CD1c-positive myeloid dendritic cell (primary cell): Measurements from ENCODE around the gene PQBP1.
A peak's percentile ranks its signal among the peaks of the same experiment; 100 is the strongest.

Experiments
- DNase-seq: peaks from one replicate; pipeline ENCODE4 v3.0.0-alpha.2; 2016; ENCODE audit errors: extremely low spot score

Gene PQBP1

GRCh38 chrX:48902135-48902534, 4.4 kb downstream of the PQBP1 start:
- no peak for DNase-seq

- DNase-seq: no peak
Observed at GRCh38 chrX:48902776-48903175, 5.0 kb downstream of the PQBP1 start.

DNA sequence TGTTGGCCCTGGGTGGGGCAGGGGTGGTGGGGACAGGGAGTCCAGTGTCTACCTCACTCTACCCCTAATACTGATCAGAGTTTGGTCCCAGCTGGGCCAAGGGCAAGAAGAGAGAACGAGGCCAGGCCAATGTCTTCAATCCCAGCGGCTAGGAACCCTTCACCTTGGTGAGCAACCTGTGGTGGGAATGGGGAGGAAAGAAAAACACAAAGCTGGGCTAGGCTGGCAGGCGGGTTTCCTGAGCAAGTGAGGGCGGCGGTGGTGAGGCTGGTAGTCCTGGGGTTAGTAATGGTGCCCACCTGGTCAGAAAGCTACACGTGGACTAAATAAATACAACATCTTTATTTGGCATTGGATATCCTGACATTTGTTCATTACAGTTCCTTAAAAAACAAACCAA, 5.6 kb downstream of the PQBP1 start:
- no peak for DNase-seq

DNA sequence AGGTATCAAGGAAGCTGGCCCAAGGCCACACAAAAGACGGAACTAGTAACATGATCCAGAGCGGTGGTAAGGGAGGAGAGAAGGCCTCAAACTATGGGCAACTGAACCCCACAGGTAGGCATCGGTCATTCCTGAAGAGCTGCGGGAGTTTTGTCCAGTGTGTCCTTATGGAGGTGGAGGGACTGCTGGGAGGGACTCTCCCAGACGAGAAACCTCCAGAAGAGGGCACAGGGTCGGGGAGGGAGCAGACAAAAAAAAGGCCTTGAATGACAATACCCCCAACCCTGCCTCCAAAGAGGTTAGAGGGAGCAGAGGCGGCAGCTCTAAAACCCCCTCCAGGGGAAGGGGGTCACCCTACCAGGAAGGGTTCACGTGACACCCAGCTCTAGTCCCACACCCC, 6.5 kb downstream of the PQBP1 start:
- no peak for DNase-seq

DNA sequence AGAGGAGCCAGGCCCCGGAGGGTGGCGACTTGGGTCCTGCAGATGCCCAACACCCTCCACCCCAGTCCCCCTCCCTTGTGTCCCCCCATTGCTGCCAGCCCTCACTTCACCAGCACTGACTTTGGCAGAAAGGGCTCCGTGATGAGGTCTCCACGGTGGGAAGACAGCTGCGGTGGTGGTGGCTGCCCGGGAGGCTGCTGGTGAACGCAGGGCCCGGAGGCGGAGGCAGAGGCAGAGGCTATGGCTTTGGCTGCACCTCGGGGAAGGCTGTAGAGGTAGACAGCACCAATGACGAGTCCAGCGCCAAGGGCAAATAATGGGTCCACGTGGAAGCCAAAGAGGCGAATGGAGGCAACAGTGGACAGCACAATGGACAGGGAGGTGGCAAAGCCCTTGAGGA, 6.9 kb downstream of the PQBP1 start:
- DNase-seq: no peak

GRCh38 chrX:48905090-48905790, 7.5 kb downstream of the PQBP1 start:
- no peak for DNase-seq

- no peak for DNase-seq
Observed at GRCh38 chrX:48908600-48908999, 10.9 kb downstream of the PQBP1 start.

- no peak for DNase-seq
Observed at GRCh38 chrX:48909703-48910294, 12.1 kb downstream of the PQBP1 start.

DNA sequence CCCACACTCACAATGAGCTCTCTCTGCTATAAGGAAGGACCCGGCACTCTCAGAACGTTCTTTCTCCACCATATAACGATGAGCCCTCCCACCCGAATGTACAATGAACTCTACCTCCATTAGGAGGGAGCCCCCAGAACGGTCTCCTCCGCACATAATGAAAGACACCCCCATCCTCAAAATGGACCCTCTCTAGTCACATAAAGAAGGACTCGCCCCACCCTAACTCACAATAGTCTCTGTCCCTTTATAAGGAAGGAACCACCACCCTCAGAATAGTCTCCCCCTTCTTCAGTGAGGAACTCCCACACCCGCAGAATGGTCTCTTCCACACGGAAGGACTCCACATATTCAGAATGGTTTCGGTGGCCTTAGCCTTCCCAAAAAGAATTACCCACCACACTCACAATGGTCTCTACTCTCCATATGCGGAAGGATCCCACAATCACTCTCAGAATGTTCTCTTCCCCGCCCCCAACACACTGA, 13.2 kb downstream of the PQBP1 start:
- DNase-seq: peak; percentile 66

- peak; percentile 83 for DNase-seq
Observed at GRCh38 chrX:48911412-48912182, 13.9 kb downstream of the PQBP1 start, which contains the start of gene SLC35A2. Gene SLC35A2 (minus strand): TSS chrX:48911646. CDS start chrX:48911636, 10 bp downstream.

DNA sequence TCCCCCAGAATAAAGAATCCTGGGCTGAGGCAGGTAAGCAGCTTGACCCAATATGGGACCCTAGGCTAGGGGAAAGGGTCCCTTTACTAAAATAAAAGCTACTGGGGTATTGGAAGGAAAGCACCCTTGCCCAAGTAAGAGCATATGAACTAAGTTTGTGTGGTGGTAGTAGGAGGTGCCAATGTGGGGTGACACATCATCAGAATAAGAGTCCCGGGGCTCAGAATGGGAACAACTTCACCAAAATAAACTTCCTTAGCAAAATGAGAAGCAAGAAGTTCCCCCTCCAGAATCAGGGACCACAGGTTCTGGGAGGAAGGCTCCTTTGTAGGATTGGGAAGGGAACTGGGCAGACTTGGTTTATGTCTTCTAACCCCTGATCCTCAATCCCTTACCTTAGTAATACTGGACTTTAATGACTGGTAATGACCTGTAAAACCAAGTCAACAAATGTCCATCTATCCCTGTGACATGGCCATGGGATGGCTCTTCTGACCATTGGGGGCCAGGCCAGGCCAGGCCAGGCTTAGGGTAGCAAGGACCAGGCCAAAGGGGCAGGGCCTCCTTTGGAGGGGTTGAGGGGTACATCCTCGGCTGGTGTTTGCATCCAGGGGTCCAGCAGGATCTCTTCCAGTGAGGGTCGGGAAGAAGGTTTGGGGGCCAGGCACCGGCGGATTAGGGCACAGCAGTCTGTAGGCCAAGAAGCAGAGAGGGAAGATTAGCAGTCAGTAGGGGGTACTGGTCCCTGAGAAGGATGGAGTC, 16.1 kb downstream of the PQBP1 start:
- peak; percentile 51 for DNase-seq

GRCh38 chrX:48914593-48915493, 17.1 kb downstream of the PQBP1 start:
- DNase-seq: no peak

DNA sequence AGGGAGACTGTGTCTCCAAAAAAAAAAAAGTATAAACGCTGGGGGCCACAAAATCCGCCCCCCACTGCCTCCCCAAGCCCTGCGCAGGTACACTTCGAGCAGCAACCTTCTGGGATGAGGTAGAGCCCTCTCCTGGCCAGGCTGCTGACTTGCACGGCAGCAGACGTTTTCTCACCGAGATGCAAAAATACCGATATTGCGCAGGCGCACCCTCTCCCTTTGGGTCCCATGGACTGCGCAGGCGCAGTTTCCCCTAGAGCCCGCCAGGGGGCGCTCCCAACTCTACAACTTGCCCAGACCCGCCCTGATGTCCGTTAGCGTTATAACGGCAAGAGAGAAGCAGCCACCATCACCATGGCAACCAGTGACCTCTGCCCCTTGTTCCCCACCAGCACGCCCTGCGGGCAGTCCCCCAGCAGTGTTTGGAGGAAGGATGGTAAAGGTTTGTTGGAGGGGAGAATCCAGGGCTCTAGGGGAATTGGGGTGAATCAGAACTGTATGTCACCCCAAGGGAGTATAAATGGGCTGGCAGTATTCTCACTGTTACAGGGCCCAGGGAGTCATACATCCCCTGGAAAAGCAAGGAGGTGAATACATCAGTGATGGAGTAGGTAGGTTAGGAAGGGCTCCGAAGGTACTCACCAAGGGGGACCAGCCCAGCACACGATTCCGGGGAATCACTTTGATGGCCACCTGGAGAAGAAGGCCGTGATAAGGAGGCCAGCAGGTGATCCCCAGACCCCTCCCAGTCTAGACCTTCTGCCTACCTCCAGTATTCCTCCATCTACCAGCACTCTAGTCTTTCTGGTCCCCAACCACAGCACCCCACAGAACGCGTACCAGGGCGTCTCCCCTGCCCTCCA, 19.6 kb downstream of the PQBP1 start:
- peak; percentile 94 for DNase-seq

- no peak for DNase-seq
Observed at GRCh38 chrX:48918301-48918642, 20.5 kb downstream of the PQBP1 start.

GRCh38 chrX:48918643-48919340, 21.1 kb downstream of the PQBP1 start, which contains the start of gene PIM2:
Gene PIM2 (minus strand): TSS chrX:48919024. CDS start chrX:48918834, 190 bp downstream.
- DNase-seq: peak; percentile 93

GRCh38 chrX:48919360-48919841, 21.7 kb downstream of the PQBP1 start:
- no peak for DNase-seq

- DNase-seq: no peak
Observed at GRCh38 chrX:48919947-48920717, 22.4 kb downstream of the PQBP1 start.

GRCh38 chrX:48920718-48921104, 23.0 kb downstream of the PQBP1 start:
- no peak for DNase-seq
